IPS-18c (cell line): Measurements from ENCODE around the gene ZPR1.
"Not testable (repeated sequence)": the region's sequence is repeated elsewhere in the genome, so short reads cannot be mapped to it uniquely, and the experiment has no call there.

Source experiments
- H3K4me3 ChIP-seq: 2 replicates; pipeline ENCODE4 v1.7.0; 2013; ENCODE audit warnings: low read depth, mild to moderate bottlenecking, low read length, moderate library complexity; ENCODE audit not compliant: insufficient read depth
- H3K9me3 ChIP-seq: one replicate; pipeline ENCODE4 v1.6.1; 2013; ENCODE audit warnings: mild to moderate bottlenecking, low read length, moderate library complexity; ENCODE audit not compliant: control insufficient read depth, insufficient read depth

ZPR1 gene

GRCh38 chr11:116787786-116788486, at the start of gene ZPR1:
Gene ZPR1, minus strand, starts transcription at chr11:116788023. Its CDS starts 33 bp downstream, at chr11:116787990.
- Histone ChIP-seq H3K9me3 (peaks cover 2% of the 10 kb centered on the region), H3K4me3 (peak within 1 kb of the TSS; percentile 77)

DNA sequence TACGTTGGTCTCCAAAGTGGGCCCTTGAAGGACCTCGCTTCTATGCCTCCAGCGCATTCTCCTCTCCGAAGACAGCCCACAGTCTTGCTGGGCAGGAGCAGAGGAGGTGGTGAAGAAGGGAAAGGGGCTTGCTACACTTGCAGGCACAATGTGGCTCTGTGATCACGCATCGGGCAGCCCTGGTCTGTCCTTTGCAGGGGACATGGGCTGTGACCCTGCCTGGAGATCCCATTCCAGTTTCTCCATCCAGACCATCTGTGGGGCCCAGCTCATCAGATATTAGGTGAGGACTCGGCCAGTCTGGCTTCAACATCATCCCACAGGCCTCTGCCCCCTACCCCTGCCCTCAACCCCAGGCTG, 48.8 kb upstream of the ZPR1 start:
- peaks cover 3% of the 10 kb centered on the region for H3K9me3 ChIP-seq
- no peak overlapping the region for H3K4me3 ChIP-seq

DNA sequence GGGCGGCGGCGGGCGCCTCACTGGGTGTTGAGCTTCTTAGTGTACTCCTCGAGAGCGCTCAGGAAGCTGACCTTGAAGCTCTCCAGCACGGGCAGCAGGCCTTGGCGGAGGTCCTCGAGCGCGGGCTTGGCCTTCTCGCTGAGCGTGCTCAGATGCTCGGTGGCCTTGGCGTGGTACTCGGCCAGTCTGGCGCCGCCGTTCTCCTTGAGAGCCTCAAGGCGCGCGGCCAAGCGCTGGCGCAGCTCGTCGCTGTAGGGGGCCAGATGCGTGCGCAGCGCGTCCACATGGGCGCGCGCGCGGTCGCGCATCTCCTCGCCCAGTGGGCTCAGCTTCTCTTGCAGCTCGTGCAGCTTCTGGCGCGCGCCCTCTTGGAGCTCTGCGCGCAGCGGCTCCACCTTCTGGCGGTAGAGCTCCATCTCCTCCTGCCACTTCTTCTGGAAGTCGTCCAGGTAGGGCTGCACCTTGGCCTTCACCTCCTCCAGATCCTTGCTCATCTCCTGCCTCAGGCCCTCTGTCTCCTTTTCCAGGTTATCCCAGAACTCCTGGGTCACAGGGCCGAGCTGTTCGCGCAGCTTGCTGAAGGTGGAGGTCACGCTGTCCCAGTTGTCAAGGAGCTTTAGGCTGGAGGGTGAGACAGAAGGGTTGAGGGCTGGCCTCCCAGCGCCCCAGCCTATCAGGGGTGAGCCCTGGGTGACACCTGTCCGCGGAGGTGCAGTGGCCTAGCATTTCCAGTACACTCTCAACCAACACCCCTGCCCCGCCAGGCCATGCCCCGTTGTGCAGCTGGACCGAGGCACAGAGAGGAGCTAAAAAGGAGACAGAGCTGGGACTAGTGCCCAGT, 48.2 kb upstream of the ZPR1 start:
- H3K9me3 ChIP-seq, result peaks cover 3% of the 10 kb centered on the region
- peak overlapping the region; percentile 51 for H3K4me3 ChIP-seq

DNA sequence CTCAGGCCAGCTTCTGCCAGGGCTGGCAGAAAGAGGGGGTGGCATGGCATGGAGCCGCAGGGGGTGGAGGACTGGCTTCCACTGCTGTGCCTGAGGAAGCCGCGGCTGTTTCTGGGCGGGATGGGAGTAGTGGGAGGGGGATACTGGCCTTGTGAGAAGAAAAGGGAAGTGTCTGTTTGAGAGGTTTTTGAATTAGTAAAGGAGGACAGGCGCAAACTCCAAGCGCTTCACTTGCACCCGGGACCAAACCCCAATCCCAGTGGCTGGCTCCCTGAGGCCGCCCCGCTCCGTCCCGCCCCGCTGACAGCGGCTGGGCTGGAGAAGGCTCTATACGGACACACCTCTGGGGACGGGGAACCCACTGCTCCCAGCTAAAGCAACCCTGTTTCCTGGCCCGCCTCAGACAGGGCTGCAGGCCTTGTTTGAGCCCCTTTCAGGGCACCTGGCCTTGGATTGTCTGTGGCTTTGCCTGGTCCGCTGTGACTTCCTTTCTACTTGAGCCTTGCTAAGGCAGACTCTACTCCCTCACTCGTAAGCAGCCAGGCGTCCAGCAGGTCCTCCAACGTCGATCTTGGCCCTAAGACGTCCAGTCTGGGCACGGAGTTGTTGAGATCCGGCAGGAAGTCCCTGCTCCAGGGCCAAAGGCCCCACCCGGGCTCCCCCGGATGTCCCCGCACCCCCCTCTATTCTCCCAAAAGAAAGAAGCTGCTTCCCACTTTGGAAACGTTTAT, 47.4 kb upstream of the ZPR1 start:
- Histone ChIP-seq H3K9me3 (peaks cover 3% of the 10 kb centered on the region), H3K4me3 (peak overlapping the region; percentile 51)

GRCh38 chr11:116834535-116835041, 46.8 kb upstream of the ZPR1 start:
- H3K4me3 ChIP-seq, H3K9me3 ChIP-seq: not testable (repeated sequence)

DNA sequence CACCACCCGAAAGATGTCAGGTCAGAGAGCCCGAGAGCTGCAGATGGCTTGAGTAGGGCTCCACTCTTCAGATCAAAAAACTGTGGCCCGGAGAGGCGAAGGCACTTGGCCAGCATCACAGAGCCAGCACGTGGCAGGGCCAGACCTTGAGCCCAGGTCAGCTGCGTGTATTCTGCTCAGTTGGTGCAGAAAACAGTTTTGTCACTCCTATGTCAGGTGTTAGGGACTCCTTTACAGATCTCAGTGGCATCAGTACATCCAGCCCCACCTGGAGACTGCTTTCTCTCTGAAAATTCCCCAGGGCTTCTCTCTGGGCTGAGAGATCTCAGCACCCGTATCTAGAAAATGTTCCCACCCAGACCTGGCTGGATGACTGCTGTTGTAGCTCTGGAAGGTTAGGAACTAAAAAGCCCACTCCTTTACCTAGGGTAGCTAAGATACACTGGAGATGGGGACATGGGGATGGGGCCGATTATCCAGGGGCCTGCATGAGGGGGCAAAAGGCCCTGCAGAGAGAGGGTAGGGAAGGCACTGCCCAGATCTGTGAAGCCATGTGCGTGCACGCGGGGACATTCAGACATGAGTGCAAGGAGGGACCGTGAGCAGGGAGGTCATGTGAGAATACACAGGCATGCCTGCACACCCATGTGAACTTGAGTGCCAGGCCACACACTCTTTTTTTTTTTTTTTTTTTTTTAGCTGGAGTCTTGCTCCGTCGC, 46.2 kb upstream of the ZPR1 start:
- Histone ChIP-seq H3K4me3 (no peak overlapping the region), H3K9me3 (peaks cover 3% of the 10 kb centered on the region)

- H3K9me3 ChIP-seq, result peaks cover 3% of the 10 kb centered on the region
- H3K4me3 ChIP-seq, result no peak overlapping the region
These were observed 45.6 kb upstream of the ZPR1 start for GRCh38 chr11:116833491-116833815.

GRCh38 chr11:116832350-116833290, 44.8 kb upstream of the ZPR1 start:
- H3K9me3 ChIP-seq, result peaks cover 3% of the 10 kb centered on the region
- H3K4me3 ChIP-seq, result no peak overlapping the region

- peaks cover 3% of the 10 kb centered on the region for H3K9me3 ChIP-seq
- H3K4me3 ChIP-seq, result no peak overlapping the region
These were observed 44.0 kb upstream of the ZPR1 start for GRCh38 chr11:116831790-116832349.

DNA sequence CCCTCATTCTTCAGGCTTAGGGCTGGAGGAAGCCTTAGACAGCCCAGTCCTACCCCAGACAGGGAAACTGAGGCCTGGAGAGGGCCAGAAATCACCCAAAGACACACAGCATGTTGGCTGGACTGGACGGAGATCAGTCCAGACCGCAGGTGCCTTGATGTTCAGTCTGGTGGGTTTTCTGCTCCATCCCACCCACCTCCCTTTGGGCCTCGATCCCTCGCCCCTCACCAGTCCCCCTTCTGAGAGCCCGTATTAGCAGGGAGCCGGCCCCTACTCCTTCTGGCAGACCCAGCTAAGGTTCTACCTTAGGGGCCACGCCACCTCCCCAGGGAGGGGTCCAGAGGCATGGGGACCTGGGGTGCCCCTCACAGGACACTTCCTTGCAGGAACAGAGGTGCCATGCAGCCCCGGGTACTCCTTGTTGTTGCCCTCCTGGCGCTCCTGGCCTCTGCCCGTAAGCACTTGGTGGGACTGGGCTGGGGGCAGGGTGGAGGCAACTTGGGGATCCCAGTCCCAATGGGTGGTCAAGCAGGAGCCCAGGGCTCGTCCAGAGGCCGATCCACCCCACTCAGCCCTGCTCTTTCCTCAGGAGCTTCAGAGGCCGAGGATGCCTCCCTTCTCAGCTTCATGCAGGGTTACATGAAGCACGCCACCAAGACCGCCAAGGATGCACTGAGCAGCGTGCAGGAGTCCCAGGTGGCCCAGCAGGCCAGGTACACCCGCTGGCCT, 42.5 kb upstream of the ZPR1 start:
- H3K9me3 ChIP-seq, result peaks cover 3% of the 10 kb centered on the region
- no peak overlapping the region for H3K4me3 ChIP-seq

DNA sequence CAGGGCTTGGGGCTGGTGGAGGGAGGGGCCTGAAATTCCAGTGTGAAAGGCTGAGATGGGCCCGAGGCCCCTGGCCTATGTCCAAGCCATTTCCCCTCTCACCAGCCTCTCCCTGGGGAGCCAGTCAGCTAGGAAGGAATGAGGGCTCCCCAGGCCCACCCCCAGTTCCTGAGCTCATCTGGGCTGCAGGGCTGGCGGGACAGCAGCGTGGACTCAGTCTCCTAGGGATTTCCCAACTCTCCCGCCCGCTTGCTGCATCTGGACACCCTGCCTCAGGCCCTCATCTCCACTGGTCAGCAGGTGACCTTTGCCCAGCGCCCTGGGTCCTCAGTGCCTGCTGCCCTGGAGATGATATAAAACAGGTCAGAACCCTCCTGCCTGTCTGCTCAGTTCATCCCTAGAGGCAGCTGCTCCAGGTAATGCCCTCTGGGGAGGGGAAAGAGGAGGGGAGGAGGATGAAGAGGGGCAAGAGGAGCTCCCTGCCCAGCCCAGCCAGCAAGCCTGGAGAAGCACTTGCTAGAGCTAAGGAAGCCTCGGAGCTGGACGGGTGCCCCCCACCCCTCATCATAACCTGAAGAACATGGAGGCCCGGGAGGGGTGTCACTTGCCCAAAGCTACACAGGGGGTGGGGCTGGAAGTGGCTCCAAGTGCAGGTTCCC, 41.8 kb upstream of the ZPR1 start, which contains the start of gene APOC3:
APOC3 (plus strand) TSS at position 383 of the 659 bp plus-strand sequence. CDS start 676 bp downstream, outside the sequence.
- Histone ChIP-seq H3K4me3 (no peak within 1 kb of the TSS), H3K9me3 (peaks cover 3% of the 10 kb centered on the region)

DNA sequence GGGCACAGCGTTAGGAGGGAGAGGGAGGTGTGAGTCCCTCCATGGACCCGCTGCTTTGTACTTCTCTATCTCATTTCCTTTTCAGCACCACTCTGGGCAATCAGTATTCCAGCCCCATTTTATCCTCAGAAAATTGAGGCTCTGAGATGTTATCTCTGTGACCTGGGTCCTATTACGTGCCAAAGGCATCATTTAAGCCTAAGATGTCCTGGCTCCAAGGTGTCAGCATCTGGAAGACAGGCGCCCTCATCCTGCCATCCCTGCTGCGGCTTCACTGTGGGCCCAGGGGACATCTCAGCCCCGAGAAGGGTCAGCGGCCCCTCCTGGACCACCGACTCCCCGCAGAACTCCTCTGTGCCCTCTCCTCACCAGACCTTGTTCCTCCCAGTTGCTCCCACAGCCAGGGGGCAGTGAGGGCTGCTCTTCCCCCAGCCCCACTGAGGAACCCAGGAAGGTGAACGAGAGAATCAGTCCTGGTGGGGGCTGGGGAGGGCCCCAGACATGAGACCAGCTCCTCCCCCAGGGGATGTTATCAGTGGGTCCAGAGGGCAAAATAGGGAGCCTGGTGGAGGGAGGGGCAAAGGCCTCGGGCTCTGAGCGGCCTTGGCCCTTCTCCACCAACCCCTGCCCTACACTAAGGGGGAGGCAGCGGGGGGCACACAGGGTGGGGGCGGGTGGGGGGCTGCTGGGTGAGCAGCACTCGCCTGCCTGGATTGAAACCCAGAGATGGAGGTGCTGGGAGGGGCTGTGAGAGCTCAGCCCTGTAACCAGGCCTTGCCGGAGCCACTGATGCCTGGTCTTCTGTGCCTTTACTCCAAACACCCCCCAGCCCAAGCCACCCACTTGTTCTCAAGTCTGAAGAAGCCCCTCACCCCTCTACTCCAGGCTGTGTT, 41.1 kb upstream of the ZPR1 start:
- Histone ChIP-seq H3K9me3 (peaks cover 3% of the 10 kb centered on the region), H3K4me3 (no peak overlapping the region)

- H3K4me3 ChIP-seq, result no peak overlapping the region
- no peaks in the 10 kb centered on the region for H3K9me3 ChIP-seq
These were observed 39.6 kb upstream of the ZPR1 start for GRCh38 chr11:116827461-116827860.
